ENCODE measurements around the gene HOXC10. TPM values are rescaled to one million over a fixed set of nuclear protein-coding genes. Genes with fewer than 3 reads are reported as not detected.

HOXC10 gene
- total and polyA plus RNA-seq, 2 of the 8 experiments (the other 6 are each of a cell fraction or from before 2014, with no cell fraction given), result not detected

GRCh38 chr12:54018468-54018984, 33.6 kb downstream of the HOXC10 start:
- TF ChIP-seq SP1 (IDR thresholded peaks at IDR 0.05; ENCODE audit: low read depth, low read length), result no peak
- peak; percentile 19 for TF ChIP-seq ASH2L (IDR thresholded peaks at IDR 0.05; ENCODE audit: low read length)
- no peak for TF ChIP-seq EGR1 (IDR thresholded peaks at IDR 0.05; ENCODE audit: borderline replicate concordance, low read depth, low read length)
- TF ChIP-seq EZH2 (IDR thresholded peaks at IDR 0.05; ENCODE audit: low read depth, low read length, severe bottlenecking), result peak; percentile 66
- TF ChIP-seq SP4 (IDR thresholded peaks at IDR 0.05; ENCODE audit: low read length), result no peak
- no peak for TF ChIP-seq TCF12 (IDR thresholded peaks at IDR 0.05; ENCODE audit: low read depth, low read length)
- TF ChIP-seq SUZ12 (IDR thresholded peaks at IDR 0.05; ENCODE audit: low read length), result peak; percentile 23; the same call in 1 of the 2 replicates
- Histone ChIP-seq H3K79me1 (ENCODE audit: low read depth, low read length) (no peaks in the 10 kb centered on the region), H3K56ac (replicated peaks; ENCODE audit: insufficient read length, low read depth, low read length) (no peak overlapping the region), H2BK5ac (ENCODE audit: low read depth, low read length) (no peak overlapping the region), H3K9me3 (ENCODE audit: insufficient read depth in 2 of 2, low read depth in 1 of 2, low read length in 1 of 2) (no peaks in the 10 kb centered on the region), H3K79me2 (ENCODE audit: control insufficient read depth in 1 of 2, insufficient read depth in 2 of 2, low read length in 2 of 2) (no peaks in the 10 kb centered on the region), H3K14ac (ENCODE audit: insufficient read length) (no peak overlapping the region), H3K4me2 (ENCODE audit: insufficient read depth in 1 of 2, low read depth in 2 of 2, low read length in 2 of 2) (peak overlapping the region; percentile 28 to 79), H4K5ac (ENCODE audit: insufficient read length, low read depth, low read length) (no peak overlapping the region), H3K4me3 (ENCODE audit: extremely low read depth in 1 of 4, insufficient read depth in 2 of 4, low read depth in 3 of 4, low read length in 4 of 4) (peak overlapping the region in 2 of 4 experiments; percentile 26 to 54; a peak in 3 of 8 replicates), H3K27ac (ENCODE audit: low read depth, low read length) (no peak overlapping the region), H2AFZ (ENCODE audit: low read length) (no peak overlapping the region), H4K91ac (replicated peaks; ENCODE audit: insufficient read length, low read length) (no peak overlapping the region), H3K9ac (replicated peaks in 1 of 4; ENCODE audit: extremely low read depth in 1 of 4, low read depth in 3 of 4, low read length in 3 of 4) (no peak overlapping the region), H2BK20ac (ENCODE audit: low read length) (0 out of 2 replicates have a peak overlapping the region, but pooled peaks have one; percentile 18), H4K8ac (ENCODE audit: extremely low read depth, insufficient read depth, low read length) (no peak overlapping the region), H2BK15ac (ENCODE audit: low read length) (no peak overlapping the region), H3K36me3 (ENCODE audit: control insufficient read depth in 2 of 4, insufficient read depth in 4 of 4, low read length in 3 of 4) (no peaks in the 10 kb centered on the region; a peak in 1 of 8 replicates), H2AK5ac (ENCODE audit: low read depth, low read length) (no peak overlapping the region), H3K23ac (ENCODE audit: insufficient read length) (no peak overlapping the region), H2BK12ac (ENCODE audit: low read depth, low read length) (peak overlapping the region; percentile 90; the same call in 1 of the 2 replicates), H3K27me3 (replicated peaks in 1 of 4; ENCODE audit: control insufficient read depth in 3 of 4, extremely low read depth in 1 of 4, insufficient read depth in 3 of 4, low read length in 3 of 4) (peaks cover 95 to 100% (median 100%) of the 10 kb centered on the region in 4 experiments), H3K23me2 (ENCODE audit: low read depth, low read length) (peaks cover 3% of the 10 kb centered on the region; the same call in 1 of the 2 replicates), H4K20me1 (replicated peaks in 1 of 2; ENCODE audit: control insufficient read depth in 1 of 2, insufficient read depth in 2 of 2, low read length in 2 of 2) (peaks cover 9 to 40% of the 10 kb centered on the region in 2 experiments), H2BK120ac (replicated peaks; ENCODE audit: low read depth, low read length) (no peak overlapping the region), H3K4ac (replicated peaks; ENCODE audit: insufficient read length, low read depth, low read length) (no peak overlapping the region), H3K18ac (ENCODE audit: extremely low read depth, low read length) (no peak overlapping the region; the same call in 1 of the 2 replicates), H3K4me1 (replicated peaks in 1 of 4; ENCODE audit: control insufficient read depth in 3 of 4, insufficient read depth in 4 of 4, low read length in 3 of 4) (peaks cover 0 to 12% (median 4%) of the 10 kb centered on the region in 4 experiments; a peak in 6 of 7 replicates)
- peak in 1 of 2 experiments; percentile 64 for DNase-seq (ENCODE audit: low read depth in 1 of 2, low spot score in 2 of 2)
- CTCF ChIA-PET (ENCODE audit: partially characterized antibody), result no interaction called here
- POLR2A ChIA-PET (ENCODE audit: partially characterized antibody), result no interaction called here
- no peak for FAIRE-seq
- WGBS, 2 experiments (ENCODE audit: extremely low coverage in 1 of 2, insufficient coverage in 1 of 2, insufficient read length in 1 of 2, insufficient replicate concordance in 2 of 2, low coverage in 1 of 2, low lambda C conversion rate in 2 of 2, missing lambda C conversion rate in 1 of 2), result 4% methylated on average over 28 of the region's 29 CpGs; no CpG with 5 or more reads in 1 of the 2 experiments
